ENCODE results near the gene NBEAL1.
"Not testable (repeated sequence)": the region's sequence is repeated elsewhere in the genome, so short reads cannot be mapped to it uniquely, and the experiment has no call there.

The NBEAL1 gene

DNA sequence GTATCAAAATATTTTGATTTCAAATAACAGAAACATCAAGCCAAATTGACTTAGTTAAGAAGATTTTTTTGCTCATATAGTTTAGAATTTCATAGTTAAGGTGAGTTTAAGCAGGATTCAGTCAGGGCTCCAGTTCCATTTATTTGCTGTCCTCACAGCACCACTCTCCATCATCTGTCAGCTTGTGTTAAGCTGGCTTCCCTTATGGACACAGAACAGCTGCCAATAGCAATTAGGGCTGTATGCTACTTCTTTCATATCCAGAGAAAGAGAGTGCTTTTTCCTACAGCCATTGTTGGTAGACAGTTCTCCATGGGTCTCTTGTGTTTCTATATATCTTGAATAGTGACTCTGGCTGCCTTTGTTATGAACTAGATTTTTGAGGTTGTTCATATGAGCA, 128.7 kb downstream of the NBEAL1 start:
- no peak for DNase-seq (ENCODE audit: low read depth)
- H3K4me3 ChIP-seq (ENCODE audit: control insufficient read depth, low read depth, low read length): no peak overlapping the region
- TF ChIP-seq, protein P1, sequence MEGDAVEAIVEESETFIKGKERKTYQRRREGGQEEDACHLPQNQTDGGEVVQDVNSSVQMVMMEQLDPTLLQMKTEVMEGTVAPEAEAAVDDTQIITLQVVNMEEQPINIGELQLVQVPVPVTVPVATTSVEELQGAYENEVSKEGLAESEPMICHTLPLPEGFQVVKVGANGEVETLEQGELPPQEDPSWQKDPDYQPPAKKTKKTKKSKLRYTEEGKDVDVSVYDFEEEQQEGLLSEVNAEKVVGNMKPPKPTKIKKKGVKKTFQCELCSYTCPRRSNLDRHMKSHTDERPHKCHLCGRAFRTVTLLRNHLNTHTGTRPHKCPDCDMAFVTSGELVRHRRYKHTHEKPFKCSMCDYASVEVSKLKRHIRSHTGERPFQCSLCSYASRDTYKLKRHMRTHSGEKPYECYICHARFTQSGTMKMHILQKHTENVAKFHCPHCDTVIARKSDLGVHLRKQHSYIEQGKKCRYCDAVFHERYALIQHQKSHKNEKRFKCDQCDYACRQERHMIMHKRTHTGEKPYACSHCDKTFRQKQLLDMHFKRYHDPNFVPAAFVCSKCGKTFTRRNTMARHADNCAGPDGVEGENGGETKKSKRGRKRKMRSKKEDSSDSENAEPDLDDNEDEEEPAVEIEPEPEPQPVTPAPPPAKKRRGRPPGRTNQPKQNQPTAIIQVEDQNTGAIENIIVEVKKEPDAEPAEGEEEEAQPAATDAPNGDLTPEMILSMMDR (conservative IDR thresholded peaks at IDR 0.05; ENCODE audit: control insufficient read depth, insufficient read depth, low read depth, low read length): no peak

DNA sequence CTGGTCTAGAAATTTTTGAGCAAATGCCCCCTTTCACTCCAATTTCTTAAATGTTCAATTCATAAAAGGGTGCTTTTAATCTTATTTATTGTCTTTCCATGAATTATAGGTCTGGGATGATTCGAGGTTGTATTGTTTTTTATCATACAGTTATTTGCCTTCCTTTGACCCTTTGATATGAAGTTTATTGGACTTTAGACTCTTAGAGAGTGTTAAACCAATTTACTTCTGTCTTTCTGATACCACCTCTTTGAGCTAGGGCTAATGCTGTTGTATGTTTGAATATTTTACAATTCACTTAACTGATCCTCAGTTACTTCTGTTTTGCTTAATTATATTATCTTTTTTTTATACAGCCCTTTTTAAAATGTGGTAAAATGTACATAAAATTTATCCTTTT, 134.5 kb downstream of the NBEAL1 start:
- TF ChIP-seq, protein P1 (conservative IDR thresholded peaks at IDR 0.05; ENCODE audit: control insufficient read depth, insufficient read depth, low read depth, low read length): no peak
- no peak overlapping the region for H3K4me3 ChIP-seq (ENCODE audit: control insufficient read depth, low read depth, low read length)
- no peak for DNase-seq (ENCODE audit: low read depth)

DNA sequence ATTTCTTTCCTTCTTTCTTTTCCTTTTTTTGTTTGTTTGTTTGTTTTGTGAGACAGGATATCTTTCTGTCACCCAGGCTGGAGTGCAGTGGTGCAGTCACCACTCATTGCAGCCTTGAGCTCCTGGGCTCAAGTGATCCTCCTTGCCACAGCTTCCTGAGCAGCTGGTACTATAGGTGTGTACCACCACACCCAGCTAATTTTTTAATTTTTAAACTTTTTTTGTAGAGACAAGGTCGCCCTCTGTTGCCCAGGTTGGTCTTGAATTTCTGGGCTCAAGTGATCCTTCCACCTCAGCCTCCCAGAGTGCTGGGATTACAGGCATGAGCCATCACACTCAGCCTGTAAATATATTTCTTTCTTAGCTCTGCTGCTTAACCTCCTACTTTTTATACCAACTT, 140.7 kb downstream of the NBEAL1 start:
- TF ChIP-seq, protein P1 (conservative IDR thresholded peaks at IDR 0.05; ENCODE audit: control insufficient read depth, insufficient read depth, low read depth, low read length): no peak
- no peak overlapping the region for H3K4me3 ChIP-seq (ENCODE audit: control insufficient read depth, low read depth, low read length)
- no peak for DNase-seq (ENCODE audit: low read depth)

DNA sequence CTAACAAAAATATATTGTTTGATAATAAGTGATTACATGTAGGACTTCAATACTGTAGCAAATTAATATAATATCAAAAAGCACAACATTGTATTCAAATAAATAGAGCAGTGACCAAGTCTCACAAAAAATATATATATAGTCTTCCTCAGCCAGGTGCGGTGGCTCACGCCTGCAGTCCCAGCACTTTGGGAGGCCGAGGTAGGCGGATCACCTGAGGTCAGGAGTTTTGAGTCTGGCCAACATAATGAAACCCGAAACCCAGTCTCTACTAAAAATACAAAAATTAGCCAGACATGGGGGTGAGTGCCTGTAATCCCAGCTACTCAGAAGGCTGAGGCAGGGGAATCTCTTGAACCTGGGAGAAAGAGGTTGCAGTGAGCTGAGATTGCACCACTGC, 148.0 kb downstream of the NBEAL1 start:
- DNase-seq (ENCODE audit: low read depth): not testable (repeated sequence)

DNA sequence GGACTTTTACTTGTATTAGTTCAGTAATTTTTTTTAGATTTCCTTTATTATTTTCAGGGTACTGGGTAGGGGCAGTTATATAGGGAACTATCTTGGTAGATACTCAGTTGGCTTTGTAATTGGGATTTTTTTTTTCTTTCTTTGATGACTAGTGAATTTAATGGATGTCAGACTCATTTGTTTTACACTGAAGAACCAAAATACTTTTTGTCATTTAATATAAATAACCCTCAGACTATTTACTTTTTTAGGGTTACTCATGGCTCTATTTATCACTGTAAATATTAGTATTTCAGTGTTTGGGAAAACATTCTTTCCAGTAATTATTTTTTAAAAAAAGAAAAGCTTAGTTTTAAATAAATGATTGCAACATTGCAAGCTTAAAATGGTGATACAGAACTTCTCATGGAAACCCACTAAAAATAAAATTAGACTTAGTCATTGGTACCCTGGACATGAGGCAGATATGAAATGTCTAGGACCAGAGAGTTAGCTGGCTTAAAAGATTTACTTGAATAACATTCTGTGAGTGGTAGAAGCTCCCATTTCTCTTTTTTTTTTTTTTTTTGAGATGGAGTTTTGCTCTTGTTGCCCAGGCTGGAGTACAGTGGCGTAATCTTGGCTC, 149.7 kb downstream of the NBEAL1 start:
- no peak for DNase-seq (ENCODE audit: low read depth)
- TF ChIP-seq, protein P1 (conservative IDR thresholded peaks at IDR 0.05; ENCODE audit: control insufficient read depth, insufficient read depth, low read depth, low read length): no peak
- no peak overlapping the region for H3K4me3 ChIP-seq (ENCODE audit: control insufficient read depth, low read depth, low read length)

More for the DNA sequence above, 148.0 kb downstream of the NBEAL1 start:
- H3K4me3 ChIP-seq (ENCODE audit: control insufficient read depth, low read depth, low read length): not testable (repeated sequence)

DNA sequence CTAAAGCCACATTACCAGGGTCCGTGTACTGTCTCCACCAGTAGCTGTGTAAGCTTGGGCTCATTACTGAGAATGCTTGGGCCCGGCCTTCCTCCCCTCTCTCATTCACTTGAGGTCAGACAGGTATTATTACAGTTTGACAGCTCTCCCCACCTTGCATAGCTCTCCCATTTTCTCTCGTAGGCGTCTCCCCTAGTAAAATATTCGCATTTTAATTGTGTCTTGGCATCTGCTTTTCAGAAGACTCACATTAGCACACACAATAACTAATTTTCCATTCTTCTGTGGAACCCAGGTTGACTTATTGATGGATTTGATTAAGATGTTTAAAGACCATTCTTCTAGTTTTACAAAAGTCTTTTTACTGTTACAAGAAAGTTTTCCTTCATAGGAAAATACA, 153.1 kb downstream of the NBEAL1 start:
- TF ChIP-seq, protein P1 (conservative IDR thresholded peaks at IDR 0.05; ENCODE audit: control insufficient read depth, insufficient read depth, low read depth, low read length): no peak

DNA sequence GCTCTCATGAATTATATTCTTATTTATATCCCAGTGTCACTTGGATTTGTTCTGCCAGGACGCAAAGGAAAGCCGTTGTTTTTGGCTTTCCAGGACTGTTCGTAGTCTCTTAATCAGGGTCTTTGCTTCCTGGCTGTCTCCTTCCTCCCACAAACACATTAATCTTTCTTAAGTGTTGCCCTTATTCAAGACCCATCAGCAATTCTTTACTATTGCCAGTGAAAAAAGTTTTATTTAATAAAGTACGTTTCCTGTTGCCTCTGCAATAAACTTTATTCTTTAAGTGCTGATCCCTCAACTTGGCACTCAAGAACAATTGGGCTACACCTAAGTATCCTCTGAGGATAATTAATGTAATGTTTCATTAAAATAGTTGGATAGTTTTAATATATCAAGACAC, 155.8 kb downstream of the NBEAL1 start:
- no peak for DNase-seq (ENCODE audit: low read depth)
- no peak overlapping the region for H3K4me3 ChIP-seq (ENCODE audit: control insufficient read depth, low read depth, low read length)
- TF ChIP-seq, protein P1 (conservative IDR thresholded peaks at IDR 0.05; ENCODE audit: control insufficient read depth, insufficient read depth, low read depth, low read length): no peak

More for the DNA sequence above, 153.1 kb downstream of the NBEAL1 start:
- no peak for DNase-seq (ENCODE audit: low read depth)
- H3K4me3 ChIP-seq (ENCODE audit: control insufficient read depth, low read depth, low read length): no peak overlapping the region
